Activated naive CD4-positive, alpha-beta T cell treated with anti-CD3 and anti-CD28 coated beads for 36 hours (primary cell): ENCODE results near the gene USP14. TPM values are rescaled to one million over a fixed set of nuclear protein-coding genes. Genes with fewer than 3 reads are reported as not detected.

Experiments used
- CTCF ChIA-PET: fragments of 350-600 bp; sonication (Branson Sonifier 250); formaldehyde crosslinking; loops from one replicate; lab custom pipeline; 2021; ENCODE audit warnings: antibody characterized with exemption; lab: Charles Lee
- DNase-seq: peaks from one replicate; pipeline ENCODE4 v3.0.0-alpha.2; 2020
- H3K27ac Mint-ChIP-seq: one replicate; pipeline ENCODE4 v1.8.0; 2021; ENCODE audit warnings: mild to moderate bottlenecking, mixed read lengths
- H3K27me3 Mint-ChIP-seq: one replicate; pipeline ENCODE4 v1.8.0; 2021; ENCODE audit warnings: low read depth, mixed read lengths
- H3K36me3 Mint-ChIP-seq: one replicate; pipeline ENCODE4 v1.8.0; 2021; ENCODE audit warnings: low read depth, mixed read lengths
- H3K4me1 Mint-ChIP-seq: one replicate; pipeline ENCODE4 v1.8.0; 2021; ENCODE audit warnings: low read depth, mixed read lengths
- H3K4me3 Mint-ChIP-seq: one replicate; pipeline ENCODE4 v1.8.0; 2021; ENCODE audit warnings: mild to moderate bottlenecking, moderate library complexity, mixed read lengths
- H3K9me3 Mint-ChIP-seq: one replicate; pipeline ENCODE4 v1.8.0; 2021; ENCODE audit warnings: mixed read lengths
- intact Hi-C: fragments of 100-400 bp; cut with micrococcal nuclease; formaldehyde crosslinking; loops from one replicate; pipeline ENCODE4 v1.15.1; 2023
- total RNA-seq, 2 experiments: library from RNA; stranded (reverse); gene quantifications; one replicate each; pipeline ENCODE4 v1.2.3, GENCODE V29; 2021

Gene USP14
- total RNA-seq, 2 experiments from 2014 or later: 90.0 to 96.6 TPM

DNA sequence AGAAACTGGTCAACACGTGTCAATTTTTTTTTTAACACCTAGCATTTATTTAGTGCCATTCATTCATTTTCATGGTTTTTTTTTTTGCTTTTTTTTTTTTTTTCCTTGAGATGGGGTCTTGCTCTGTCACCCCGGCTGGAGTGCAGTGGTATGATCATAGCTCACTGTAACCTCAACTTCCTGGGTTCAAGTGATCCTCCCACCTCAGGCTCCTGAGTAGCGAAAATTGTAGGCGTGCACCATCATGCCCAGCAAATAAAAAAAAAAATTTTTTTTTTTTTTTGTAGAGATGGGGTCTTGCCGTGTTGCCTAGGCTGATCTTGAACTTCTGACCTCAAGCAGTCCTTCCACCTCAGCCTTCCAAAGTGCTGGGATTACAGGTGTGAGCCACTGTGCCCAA is 21.1 kb downstream of the USP14 start:
- intact Hi-C loops: no loop called here
- no peak for DNase-seq
- Mint-ChIP-seq H3K27ac (no peak overlapping the region), H3K9me3 (no peaks in the 10 kb centered on the region), H3K27me3 (no peaks in the 10 kb centered on the region), H3K4me1 (peaks cover 34% of the 10 kb centered on the region), H3K4me3 (no peak overlapping the region), H3K36me3 (peaks cover 27% of the 10 kb centered on the region)
- CTCF ChIA-PET: no interaction called here

DNA sequence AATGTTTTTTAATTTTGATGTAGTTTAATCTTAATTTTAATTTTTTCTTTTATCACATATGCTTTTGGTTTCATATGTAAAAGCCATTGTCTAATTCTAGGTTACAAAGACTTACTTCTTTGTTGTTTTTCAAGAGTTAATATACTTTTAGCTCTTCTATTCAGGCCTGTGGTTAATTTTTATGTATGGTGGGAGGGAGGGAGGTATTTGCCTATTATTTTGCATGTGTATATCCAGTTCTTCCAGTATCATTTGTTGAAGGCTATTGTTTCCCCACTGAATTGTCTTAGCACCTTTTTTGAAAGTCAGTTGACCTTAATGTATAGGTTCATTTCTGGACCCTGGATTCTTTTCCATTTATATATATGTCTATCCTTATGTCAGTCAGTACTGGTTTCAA is 23.4 kb downstream of the USP14 start:
- Mint-ChIP-seq H3K4me3 (no peak overlapping the region), H3K9me3 (no peaks in the 10 kb centered on the region), H3K27ac (no peak overlapping the region), H3K36me3 (peaks cover 23% of the 10 kb centered on the region), H3K4me1 (peaks cover 26% of the 10 kb centered on the region), H3K27me3 (no peaks in the 10 kb centered on the region)
- intact Hi-C loops: loop anchor here (1.0 kb wide), 1 partner anchor 18 kb away; no protein-coding TSS in a partner anchor
- CTCF ChIA-PET: no interaction called here
- DNase-seq: no peak

DNA sequence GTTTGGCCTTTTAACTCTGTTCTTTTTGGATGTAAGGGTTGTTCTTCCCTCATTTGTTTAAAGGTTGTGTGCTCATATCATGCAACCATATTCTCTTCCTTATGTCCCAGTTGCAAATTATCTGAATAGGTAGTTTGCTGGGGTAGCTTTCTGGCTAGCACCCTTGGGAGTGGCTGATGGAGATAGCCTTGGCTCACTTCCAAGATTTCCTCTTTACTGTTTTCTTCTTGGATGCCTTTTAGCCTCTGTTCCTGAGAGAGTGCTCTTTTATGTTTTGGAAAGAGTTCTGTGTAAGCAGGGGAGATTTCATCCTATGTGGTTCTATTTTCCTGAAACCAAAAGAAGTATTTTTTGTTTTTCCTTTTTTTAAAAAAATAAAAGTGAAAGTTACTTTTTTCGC is 25.4 kb downstream of the USP14 start:
- DNase-seq: no peak
- intact Hi-C loops: no loop called here
- H3K36me3 Mint-ChIP-seq: peaks cover 22% of the 10 kb centered on the region
- CTCF ChIA-PET: no interaction called here
- peaks cover 23% of the 10 kb centered on the region for H3K4me1 Mint-ChIP-seq
- no peak overlapping the region for H3K27ac Mint-ChIP-seq
- no peak overlapping the region for H3K4me3 Mint-ChIP-seq
- H3K9me3 Mint-ChIP-seq: no peaks in the 10 kb centered on the region
- no peaks in the 10 kb centered on the region for H3K27me3 Mint-ChIP-seq

DNA sequence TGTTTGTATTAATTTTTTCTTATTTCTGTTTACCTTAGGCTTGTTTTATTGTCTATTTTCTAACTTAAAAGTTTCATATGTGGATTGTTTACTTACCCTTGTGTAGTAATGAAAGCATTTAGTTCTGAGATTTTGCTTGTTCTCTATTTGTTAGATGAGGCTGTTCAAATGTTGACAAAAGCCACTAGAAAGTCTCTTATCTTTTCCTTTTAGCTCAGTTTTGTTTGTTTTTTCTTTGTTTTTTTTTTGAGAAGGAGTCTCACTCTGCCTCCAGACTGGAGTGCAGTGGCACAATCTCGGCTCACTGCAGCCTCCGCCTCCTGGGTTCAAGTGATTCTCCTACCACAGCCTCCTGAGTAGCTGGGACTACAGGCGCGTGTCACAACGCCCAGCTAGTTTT is 30.9 kb downstream of the USP14 start:
- Mint-ChIP-seq H3K27me3 (no peaks in the 10 kb centered on the region), H3K9me3 (no peaks in the 10 kb centered on the region), H3K4me1 (peaks cover 16% of the 10 kb centered on the region), H3K27ac (no peak overlapping the region), H3K36me3 (peaks cover 14% of the 10 kb centered on the region), H3K4me3 (no peak overlapping the region)
- intact Hi-C loops: no loop called here
- CTCF ChIA-PET: no interaction called here
- DNase-seq: no peak

DNA sequence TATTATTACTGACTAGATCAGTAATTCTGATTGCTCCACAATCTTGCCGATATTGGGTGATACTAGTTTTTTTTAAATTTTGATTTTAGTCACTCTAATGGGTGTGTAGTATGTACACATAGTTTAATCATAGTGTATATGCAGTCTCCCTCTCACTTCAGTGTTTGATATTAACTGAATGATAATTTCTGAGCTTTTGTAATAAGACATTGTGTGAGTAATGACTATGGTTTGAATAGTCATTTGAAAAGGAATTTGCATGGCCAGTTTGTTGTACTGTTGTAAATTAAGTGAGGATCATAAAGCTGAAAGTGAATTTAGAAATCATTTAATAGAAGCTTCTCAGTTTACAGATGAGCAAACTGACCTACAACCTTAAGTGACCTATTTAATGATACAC is 33.4 kb downstream of the USP14 start:
- CTCF ChIA-PET: no interaction called here
- peaks cover 18% of the 10 kb centered on the region for H3K36me3 Mint-ChIP-seq

DNA sequence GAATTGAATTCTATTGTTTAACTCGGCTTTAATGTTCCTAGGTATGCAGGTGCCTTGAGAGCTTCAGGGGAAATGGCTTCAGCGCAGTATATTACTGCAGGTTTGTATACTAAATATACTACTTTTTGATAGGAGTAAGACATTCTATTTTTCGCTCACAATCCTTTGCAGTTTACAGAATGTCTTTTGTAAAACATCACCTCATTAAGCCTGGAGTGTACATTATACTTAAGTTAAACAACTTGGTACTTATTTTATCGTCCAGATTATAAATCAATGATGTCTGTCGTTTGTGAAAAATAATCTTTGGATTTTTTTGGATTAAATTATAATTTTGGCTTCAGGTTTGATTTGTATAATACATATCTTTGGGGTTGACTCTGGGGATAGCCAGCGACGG is 34.4 kb downstream of the USP14 start:
- Mint-ChIP-seq H3K4me1 (peaks cover 12% of the 10 kb centered on the region), H3K27ac (no peak overlapping the region), H3K4me3 (no peak overlapping the region), H3K27me3 (no peaks in the 10 kb centered on the region), H3K9me3 (no peaks in the 10 kb centered on the region), H3K36me3 (peaks cover 21% of the 10 kb centered on the region)
- CTCF ChIA-PET: no interaction called here
- DNase-seq: no peak
- intact Hi-C loops: no loop called here

More for the DNA sequence above, 33.4 kb downstream of the USP14 start:
- Mint-ChIP-seq H3K27ac (no peak overlapping the region), H3K4me3 (no peak overlapping the region), H3K9me3 (no peaks in the 10 kb centered on the region), H3K27me3 (no peaks in the 10 kb centered on the region), H3K4me1 (peaks cover 16% of the 10 kb centered on the region)
- intact Hi-C loops: no loop called here
- DNase-seq: no peak

DNA sequence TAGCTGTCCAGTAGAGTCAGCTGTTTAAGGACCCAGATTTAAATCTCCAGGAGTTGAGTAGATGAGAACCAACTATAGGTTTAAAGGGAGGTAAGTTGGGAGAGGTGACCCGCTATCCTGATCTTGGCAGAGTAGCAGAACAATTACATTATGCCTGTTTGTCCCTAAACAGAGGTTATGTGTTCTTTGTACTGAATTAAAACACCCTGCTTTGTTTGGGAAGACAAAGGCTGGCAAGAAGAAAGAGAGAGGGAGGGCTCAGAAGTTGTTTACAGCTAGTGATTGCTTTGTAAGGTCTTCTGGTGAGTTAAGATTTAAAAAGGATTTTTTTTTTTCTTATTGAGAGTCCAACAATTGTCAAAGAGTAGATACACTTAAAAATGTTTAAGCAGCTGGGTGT is 37.3 kb downstream of the USP14 start:
- intact Hi-C loops: no loop called here
- DNase-seq: no peak
- Mint-ChIP-seq H3K9me3 (no peaks in the 10 kb centered on the region), H3K27me3 (no peaks in the 10 kb centered on the region), H3K4me3 (no peak overlapping the region), H3K4me1 (peaks cover 8% of the 10 kb centered on the region), H3K36me3 (peaks cover 27% of the 10 kb centered on the region), H3K27ac (no peak overlapping the region)
- CTCF ChIA-PET: interaction anchor here (0.6 to 1.4 kb wide), 2 partner anchors 10 to 36 kb away, joined by 3 read pairs; no protein-coding TSS in a partner anchor

DNA sequence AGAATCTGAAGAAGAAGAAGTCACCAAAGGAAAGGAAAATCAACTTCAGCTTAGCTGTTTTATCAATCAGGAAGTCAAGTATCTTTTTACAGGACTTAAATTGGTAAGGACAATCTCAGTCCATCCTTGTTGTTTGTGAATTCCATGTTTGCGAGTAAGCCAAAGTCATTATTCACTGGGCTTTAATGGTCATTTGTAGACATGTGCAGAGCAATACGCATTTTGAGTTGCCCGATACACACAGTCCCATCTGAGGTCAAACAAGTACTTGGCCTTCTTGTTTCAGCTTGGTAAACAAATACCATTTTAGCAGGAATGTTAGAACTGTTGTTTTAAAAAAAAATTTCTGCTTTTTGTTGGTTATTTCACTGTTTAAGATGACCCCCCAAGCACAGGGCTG is 40.9 kb downstream of the USP14 start:
- peaks cover 36% of the 10 kb centered on the region for H3K36me3 Mint-ChIP-seq
- no peaks in the 10 kb centered on the region for H3K9me3 Mint-ChIP-seq
- intact Hi-C loops: loop anchor here (1.0 kb wide), 1 partner anchor 18 kb away; no protein-coding TSS in a partner anchor
- CTCF ChIA-PET: interaction anchor here (0.6 kb wide), 1 partner anchor 384 kb away, joined by 3 read pairs; no protein-coding TSS in a partner anchor
- no peaks in the 10 kb centered on the region for H3K27me3 Mint-ChIP-seq
- no peak overlapping the region for H3K27ac Mint-ChIP-seq
- no peak for DNase-seq
- no peak overlapping the region for H3K4me3 Mint-ChIP-seq
- peaks cover 6% of the 10 kb centered on the region for H3K4me1 Mint-ChIP-seq

DNA sequence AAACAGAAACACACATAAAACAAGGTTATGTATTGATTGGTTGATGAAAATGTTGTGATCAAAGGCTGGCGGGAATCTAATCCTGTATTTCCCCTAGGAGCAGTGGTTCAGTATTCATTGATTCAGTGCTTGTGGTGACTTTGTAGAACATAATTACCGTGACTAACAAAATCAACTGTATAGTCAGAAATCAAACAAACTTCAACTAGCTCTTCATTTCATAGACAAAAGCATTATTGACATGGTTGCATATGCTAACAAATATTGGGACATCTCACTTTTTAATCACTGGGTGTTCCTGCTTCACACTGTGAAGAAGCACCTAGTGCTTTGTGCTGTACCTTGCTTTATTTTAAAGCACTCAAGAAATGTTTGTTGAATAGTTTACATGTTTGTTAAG is 41.4 kb downstream of the USP14 start:
- Mint-ChIP-seq H3K36me3 (peaks cover 39% of the 10 kb centered on the region), H3K9me3 (no peaks in the 10 kb centered on the region), H3K27ac (no peak overlapping the region), H3K4me3 (no peak overlapping the region), H3K27me3 (no peaks in the 10 kb centered on the region), H3K4me1 (peaks cover 6% of the 10 kb centered on the region)
- CTCF ChIA-PET: no interaction called here
- DNase-seq: no peak
- intact Hi-C loops: loop anchor here (1.0 kb wide), 1 partner anchor 18 kb away; no protein-coding TSS in a partner anchor

DNA sequence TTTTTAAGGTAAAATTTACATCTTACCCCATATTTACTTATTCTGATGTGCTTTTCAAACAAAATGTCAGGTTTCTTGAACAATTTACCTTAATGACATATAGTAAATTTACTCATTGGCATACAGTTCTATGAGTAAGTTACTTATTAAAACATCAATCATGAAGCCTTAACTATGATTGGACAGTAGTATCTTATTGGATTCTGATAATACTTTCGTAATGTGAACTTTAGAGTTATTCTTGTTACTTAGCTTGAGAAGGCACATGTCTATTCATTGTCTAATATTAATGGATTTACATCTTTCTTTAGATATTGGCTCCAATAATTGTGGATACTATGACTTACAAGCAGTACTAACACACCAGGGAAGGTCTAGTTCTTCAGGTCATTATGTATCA is 51.7 kb downstream of the USP14 start:
- no peak for DNase-seq
- CTCF ChIA-PET: no interaction called here
- Mint-ChIP-seq H3K36me3 (peaks cover 55% of the 10 kb centered on the region), H3K4me3 (no peak overlapping the region), H3K27me3 (no peaks in the 10 kb centered on the region), H3K27ac (no peak overlapping the region), H3K4me1 (peaks cover 4% of the 10 kb centered on the region), H3K9me3 (no peaks in the 10 kb centered on the region)
- intact Hi-C loops: no loop called here

DNA sequence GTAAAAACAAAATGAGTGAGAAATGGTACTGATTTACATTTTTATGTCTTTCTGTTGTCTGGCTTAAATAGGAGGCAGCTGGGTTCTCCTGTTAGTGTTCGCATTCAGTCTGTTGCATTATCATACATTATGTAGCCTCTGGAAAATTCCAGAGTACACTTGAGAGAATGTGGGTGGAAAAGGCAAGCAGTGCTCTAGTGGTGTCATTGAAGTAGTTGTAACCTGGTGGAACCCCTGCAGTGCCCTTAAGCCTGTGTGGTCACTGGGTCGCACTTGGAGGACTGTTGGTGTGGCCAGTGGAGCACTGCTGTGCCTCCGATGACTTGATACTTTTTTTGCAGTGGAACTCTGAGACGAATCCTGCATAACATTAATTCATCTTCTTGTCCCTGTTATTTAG is 52.4 kb downstream of the USP14 start:
- CTCF ChIA-PET: interaction anchor here (0.6 to 0.8 kb wide), 2 partner anchors 15 to 388 kb away, joined by 3 to 4 read pairs; no protein-coding TSS in a partner anchor
- Mint-ChIP-seq H3K4me1 (peaks cover 4% of the 10 kb centered on the region), H3K9me3 (no peaks in the 10 kb centered on the region), H3K4me3 (no peak overlapping the region), H3K36me3 (peaks cover 53% of the 10 kb centered on the region), H3K27me3 (no peaks in the 10 kb centered on the region), H3K27ac (no peak overlapping the region)
- no peak for DNase-seq
- intact Hi-C loops: no loop called here

DNA sequence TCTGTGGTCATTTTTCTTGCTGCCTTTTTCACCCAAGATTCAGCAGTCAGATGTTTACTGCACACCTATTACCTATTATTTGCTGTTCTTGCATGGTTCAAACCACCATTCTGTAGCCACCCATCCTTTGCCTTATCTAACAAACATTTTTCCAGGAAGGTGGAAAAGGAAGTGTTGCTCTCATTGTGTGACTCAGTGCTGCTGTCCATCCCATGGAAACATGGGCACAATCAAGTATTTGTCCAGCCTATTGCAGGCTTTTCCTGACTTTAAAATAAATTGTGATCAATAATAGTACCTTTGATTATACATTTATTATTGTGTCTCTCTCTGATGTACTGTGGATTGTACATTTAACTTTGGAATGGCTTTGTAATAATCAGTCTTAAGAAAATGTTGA is 53.2 kb downstream of the USP14 start:
- Mint-ChIP-seq H3K36me3 (peaks cover 49% of the 10 kb centered on the region), H3K4me3 (no peak overlapping the region), H3K9me3 (no peaks in the 10 kb centered on the region), H3K4me1 (peaks cover 4% of the 10 kb centered on the region), H3K27me3 (no peaks in the 10 kb centered on the region), H3K27ac (no peak overlapping the region)
- CTCF ChIA-PET: interaction anchor here (0.6 to 0.8 kb wide), 3 partner anchors 14 to 387 kb away, joined by 3 to 4 read pairs (median 3); no protein-coding TSS in a partner anchor
- intact Hi-C loops: no loop called here
- DNase-seq: no peak

DNA sequence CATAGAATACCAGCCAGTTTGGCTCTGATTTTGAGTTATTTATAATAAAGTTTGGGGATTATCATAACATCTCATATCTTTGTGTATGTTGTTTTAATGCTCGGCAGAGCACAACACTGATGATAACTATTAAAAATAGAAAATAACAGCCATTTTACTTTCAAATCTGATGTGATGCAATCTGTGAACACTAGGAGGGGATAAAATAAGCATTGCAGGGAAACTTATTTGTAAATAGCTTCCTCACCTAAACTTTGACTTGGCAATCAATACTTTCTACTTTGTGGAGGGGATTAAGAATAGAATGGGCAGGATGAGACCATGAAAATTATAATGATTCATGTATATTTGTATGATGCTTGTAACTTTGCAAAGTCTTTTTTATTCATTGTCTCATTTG is 54.4 kb downstream of the USP14 start:
- Mint-ChIP-seq H3K4me3 (no peak overlapping the region), H3K36me3 (peaks cover 54% of the 10 kb centered on the region), H3K27ac (peak overlapping the region; percentile 30), H3K9me3 (no peaks in the 10 kb centered on the region), H3K4me1 (peaks cover 7% of the 10 kb centered on the region), H3K27me3 (no peaks in the 10 kb centered on the region)
- CTCF ChIA-PET: interaction anchor here (0.9 kb wide), 1 partner anchor 12 kb away, joined by 3 read pairs; no protein-coding TSS in a partner anchor
- intact Hi-C loops: no loop called here
- DNase-seq: no peak
